PC-9 (cell line): Measurements from ENCODE around the gene TMEM250.

ENCODE experiments used
- CTCF ChIP-seq: fragments of 200-600 bp; sonication (generic); conservative IDR thresholded peaks from 2 replicates; pipeline ENCODE4 v1.6.1; 2017; ENCODE audit warnings: mixed run types, antibody characterized with exemption, mild to moderate bottlenecking, moderate library complexity
- EZH2 ChIP-seq: fragments of 200-600 bp; sonication (generic); IDR thresholded peaks from 2 replicates; pipeline ENCODE4 v1.8.0; 2017; ENCODE audit warnings: antibody characterized with exemption, low read depth

GRCh38 chr9:136151848-136152542 is 33.3 kb upstream of the TMEM250 start:
- TF ChIP-seq CTCF = no peak
- TF ChIP-seq EZH2 = no peak
